GM21529 (cell line): ENCODE results near the gene PSENEN.
"Not testable (repeated sequence)": the region's sequence is repeated elsewhere in the genome, so short reads cannot be mapped to it uniquely, and the experiment has no call there.

Source experiments
- ATAC-seq: cut with Tn5 transposase; IDR thresholded peaks from one replicate; pipeline ENCODE4 v1.9.1; 2021; ENCODE audit not compliant: unreplicated experiment

Gene PSENEN

DNA sequence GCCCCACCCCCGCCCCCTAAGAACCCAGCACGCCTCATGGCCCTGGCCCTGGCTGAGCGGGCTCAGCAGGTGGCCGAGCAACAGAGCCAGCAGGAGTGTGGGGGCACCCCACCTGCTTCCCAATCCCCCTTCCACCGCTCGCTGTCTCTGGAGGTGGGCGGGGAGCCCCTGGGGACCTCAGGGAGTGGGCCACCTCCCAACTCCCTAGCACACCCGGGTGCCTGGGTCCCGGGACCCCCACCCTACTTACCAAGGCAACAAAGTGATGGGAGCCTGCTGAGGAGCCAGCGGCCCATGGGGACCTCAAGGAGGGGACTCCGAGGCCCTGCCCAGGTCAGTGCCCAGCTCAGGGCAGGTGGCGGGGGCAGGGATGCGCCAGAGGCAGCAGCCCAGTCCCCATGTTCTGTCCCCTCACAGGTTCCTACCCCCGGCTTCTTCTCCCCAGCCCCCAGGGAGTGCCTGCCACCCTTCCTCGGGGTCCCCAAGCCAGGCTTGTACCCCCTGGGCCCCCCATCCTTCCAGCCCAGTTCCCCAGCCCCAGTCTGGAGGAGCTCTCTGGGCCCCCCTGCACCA, 41.9 kb downstream of the PSENEN start:
- ATAC-seq = no peak

DNA sequence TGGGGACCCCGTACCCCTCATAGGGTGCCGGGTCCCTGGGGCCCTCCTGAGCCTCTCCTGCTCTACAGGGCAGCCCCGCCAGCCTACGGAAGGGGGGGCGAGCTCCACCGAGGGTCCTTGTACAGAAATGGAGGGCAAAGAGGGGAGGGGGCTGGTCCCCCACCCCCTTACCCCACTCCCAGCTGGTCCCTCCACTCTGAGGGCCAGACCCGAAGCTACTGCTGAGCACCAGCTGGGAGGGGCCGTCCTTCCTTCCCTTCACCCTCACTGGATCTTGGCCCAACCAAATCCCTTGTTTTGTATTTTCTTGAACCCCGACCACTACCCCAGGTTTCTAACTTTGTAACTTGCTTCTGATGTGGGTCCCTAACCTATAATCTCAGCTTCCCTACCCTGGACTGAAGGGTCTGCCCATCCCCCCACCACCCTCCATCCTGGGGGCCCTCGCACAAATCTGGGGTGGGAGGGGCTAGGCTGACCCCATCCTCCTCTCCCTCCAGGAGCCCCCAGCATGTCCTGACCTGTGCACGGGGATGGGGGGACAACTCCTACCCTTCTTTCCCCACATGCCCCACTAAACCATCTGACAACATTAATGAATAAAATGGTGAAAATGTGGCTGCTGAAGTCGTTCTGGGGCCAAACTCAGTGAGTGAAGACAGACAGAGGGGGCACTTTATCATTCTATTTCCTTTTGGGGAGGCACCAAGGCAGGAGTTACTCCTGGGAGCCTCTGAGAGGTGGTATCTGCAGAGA, 42.9 kb downstream of the PSENEN start:
- ATAC-seq = no peak

GRCh38 chr19:35789195-35789977, 43.9 kb downstream of the PSENEN start:
- no peak for ATAC-seq

DNA sequence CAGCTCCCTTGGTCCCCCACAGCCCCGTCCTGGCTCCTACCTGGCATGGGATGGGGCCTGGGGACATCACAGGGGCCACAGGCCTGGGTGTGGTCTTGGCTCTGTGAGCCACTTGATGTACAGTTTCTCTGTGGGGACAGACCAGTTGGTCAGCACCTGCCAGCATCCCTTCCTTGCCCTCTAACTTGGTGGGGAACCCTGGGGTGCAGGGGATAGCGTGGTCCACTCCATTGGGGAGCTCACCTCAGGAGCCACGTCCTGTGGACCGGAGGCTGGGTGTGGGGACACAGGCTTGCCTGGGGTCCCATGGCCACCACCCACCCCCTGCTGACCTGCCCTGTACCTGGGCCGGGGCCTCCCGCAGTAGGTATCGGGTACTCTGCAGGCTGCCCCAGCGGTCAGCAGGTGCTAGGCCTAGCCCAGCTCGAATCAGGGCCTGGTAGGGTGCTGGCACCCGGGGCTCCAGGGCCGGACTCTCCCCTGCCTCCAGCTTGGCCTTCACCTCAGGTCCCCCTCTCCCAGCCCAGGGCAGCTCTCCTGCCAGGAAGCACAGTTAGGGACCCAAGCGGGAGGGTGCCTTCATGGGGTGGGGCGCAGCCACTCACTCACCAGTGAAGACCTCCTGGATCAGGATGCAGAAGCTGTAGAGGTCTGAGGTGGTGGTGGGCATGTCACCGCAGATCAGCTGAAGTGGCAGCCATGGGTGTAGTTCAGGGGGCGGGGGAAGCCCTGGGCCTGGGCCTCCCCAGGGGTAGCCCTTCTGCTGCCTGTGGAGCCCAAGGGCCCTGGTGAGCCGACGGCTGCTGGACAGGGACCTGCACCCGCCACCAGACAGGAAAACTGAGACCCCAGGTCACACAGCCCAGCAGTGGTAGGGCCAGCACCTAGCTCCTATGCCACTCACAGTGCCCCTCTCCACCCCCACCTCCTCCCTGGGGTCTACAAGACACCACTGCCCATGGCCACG, 44.8 kb downstream of the PSENEN start:
- no peak for ATAC-seq

- no peak for ATAC-seq
Observed at GRCh38 chr19:35790981-35791813, 45.7 kb downstream of the PSENEN start.

GRCh38 chr19:35791814-35792279, 46.4 kb downstream of the PSENEN start:
- ATAC-seq = no peak

DNA sequence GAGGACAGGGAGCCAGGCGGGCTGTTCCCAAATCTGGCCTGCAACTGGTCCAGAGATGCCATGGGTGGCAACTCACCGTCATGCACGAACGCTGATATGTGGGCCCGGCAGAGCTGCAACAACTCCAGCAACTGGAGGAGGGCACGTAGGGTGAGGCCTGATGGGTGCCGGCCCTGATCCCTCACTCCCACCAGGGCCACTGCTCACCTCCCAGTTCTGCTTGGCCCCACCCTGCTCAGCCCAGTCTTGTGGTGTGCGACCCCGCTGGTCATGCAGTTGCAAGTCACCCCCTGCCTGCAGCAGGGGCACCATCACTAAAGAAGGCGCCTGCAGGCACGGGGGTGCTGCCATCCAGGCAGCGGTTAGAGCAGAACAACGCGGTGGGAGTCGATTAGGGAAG, 46.9 kb downstream of the PSENEN start:
- ATAC-seq = no peak

DNA sequence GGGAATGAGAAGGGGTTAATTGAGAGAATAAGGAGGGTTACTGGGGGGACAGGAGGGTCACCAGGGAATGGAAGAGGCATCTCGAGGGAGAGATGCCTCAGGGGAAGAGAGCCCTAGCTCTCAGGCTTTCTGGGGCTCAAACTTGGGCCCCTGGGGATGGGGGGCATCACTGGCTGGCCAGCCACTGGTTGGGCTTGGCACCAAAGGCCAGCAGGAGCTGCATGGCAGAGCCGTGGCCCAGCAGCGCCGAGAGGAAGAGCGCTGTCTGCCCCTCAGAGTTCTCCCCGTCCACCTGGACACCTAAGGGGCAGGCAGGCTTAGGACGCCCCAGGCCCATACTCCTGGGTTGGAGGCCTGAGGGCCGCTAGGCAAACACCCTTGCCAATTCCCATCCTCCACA, 47.4 kb downstream of the PSENEN start:
- ATAC-seq = no peak

- ATAC-seq = no peak
Observed at GRCh38 chr19:35793381-35794165, 48.1 kb downstream of the PSENEN start.

GRCh38 chr19:35795564-35795963, 50.1 kb downstream of the PSENEN start:
- ATAC-seq = not testable (repeated sequence)
